HL-60 (cell line): ENCODE results near the gene LRMDA.

Experiments used
- POLR2AphosphoS5 ChIP-seq: IDR thresholded peaks from 2 replicates; pipeline ENCODE4 v1.6.1; 2012; ENCODE audit warnings: low read depth
- REST ChIP-seq: IDR thresholded peaks from 2 replicates; pipeline ENCODE4 v1.6.1; 2012; ENCODE audit warnings: low read depth; ENCODE audit not compliant: insufficient replicate concordance
- TF ChIP-seq, protein P1 (sequence below): IDR thresholded peaks from one replicate; pipeline ENCODE4 v1.5.1; 2011; ENCODE audit warnings: low read length, control low read depth, inconsistent platforms; ENCODE audit not compliant: insufficient read depth

- TF ChIP-seq, protein P1, sequence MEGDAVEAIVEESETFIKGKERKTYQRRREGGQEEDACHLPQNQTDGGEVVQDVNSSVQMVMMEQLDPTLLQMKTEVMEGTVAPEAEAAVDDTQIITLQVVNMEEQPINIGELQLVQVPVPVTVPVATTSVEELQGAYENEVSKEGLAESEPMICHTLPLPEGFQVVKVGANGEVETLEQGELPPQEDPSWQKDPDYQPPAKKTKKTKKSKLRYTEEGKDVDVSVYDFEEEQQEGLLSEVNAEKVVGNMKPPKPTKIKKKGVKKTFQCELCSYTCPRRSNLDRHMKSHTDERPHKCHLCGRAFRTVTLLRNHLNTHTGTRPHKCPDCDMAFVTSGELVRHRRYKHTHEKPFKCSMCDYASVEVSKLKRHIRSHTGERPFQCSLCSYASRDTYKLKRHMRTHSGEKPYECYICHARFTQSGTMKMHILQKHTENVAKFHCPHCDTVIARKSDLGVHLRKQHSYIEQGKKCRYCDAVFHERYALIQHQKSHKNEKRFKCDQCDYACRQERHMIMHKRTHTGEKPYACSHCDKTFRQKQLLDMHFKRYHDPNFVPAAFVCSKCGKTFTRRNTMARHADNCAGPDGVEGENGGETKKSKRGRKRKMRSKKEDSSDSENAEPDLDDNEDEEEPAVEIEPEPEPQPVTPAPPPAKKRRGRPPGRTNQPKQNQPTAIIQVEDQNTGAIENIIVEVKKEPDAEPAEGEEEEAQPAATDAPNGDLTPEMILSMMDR: no peak
- no peak for TF ChIP-seq POLR2AphosphoS5
- TF ChIP-seq REST: no peak
Observed at GRCh38 chr10:76416642-76417041, 985.2 kb downstream of the LRMDA start.
